DOHH2 (cell line): ENCODE results near the gene ANKDD1B.

Experiments
- CTCF ChIP-seq: fragments of 200-600 bp; sonication (generic); IDR thresholded peaks from one replicate; pipeline ENCODE4 v1.5.1; 2014; ENCODE audit warnings: antibody characterized with exemption, mild to moderate bottlenecking, low read depth, low read length; ENCODE audit not compliant: poor library complexity, severe bottlenecking
- EZH2phosphoT487 ChIP-seq: fragments of 200-600 bp; sonication (generic); IDR thresholded peaks from 2 replicates; pipeline ENCODE4 v1.6.1; 2017; ENCODE audit warnings: borderline replicate concordance, mild to moderate bottlenecking, antibody characterized with exemption, low read length, moderate library complexity, mixed read lengths

- TF ChIP-seq CTCF (no peak), EZH2phosphoT487 (no peak)
These were observed 5.8 kb downstream of the ANKDD1B start for GRCh38 chr5:75616971-75617621.
